PC-3 (cell line): ENCODE measurements around the gene FCN2. TPM values are rescaled to one million over a fixed set of nuclear protein-coding genes. Genes with fewer than 3 reads are reported as not detected.

Experiments used
- ATAC-seq: fragments of 200-7000 bp; cut with Tn5 transposase; 2 replicates; pipeline ENCODE4 v1.9.1; 2020; ENCODE audit warnings: mild to moderate bottlenecking, moderate library complexity
- BruUV-seq: library from RNA; stranded (reverse); fragments of 400-500 nt; replicated peaks from 2 replicates; lab custom pipeline; 2021; lab: Mats Ljungman, UMichigan
- CTCF ChIA-PET: fragments of 300-600 bp; sonication (Branson Sonifier 250); formaldehyde crosslinking; loops from one replicate; lab custom pipeline; 2022; ENCODE audit warnings: antibody characterized with exemption; lab: Charles Lee
- POLR2A ChIA-PET: fragments of 300-600 bp; sonication (Branson Sonifier 250); formaldehyde crosslinking; loops from one replicate; lab custom pipeline; 2022; ENCODE audit warnings: antibody characterized with exemption; ENCODE audit not compliant: unreplicated experiment; lab: Charles Lee
- DNase-seq: peaks from one replicate; pipeline ENCODE4 v3.0.0-alpha.2; 2015
- H2AFZ ChIP-seq: fragments of 300-600 bp; sonication (generic); 2 replicates; pipeline ENCODE4 v1.6.0; 2016; ENCODE audit warnings: antibody characterized with exemption, low read length
- H3F3A ChIP-seq: fragments of 300-600 bp; sonication (generic); one replicate; pipeline ENCODE4 v1.6.0; 2017; ENCODE audit warnings: antibody characterized with exemption, low read length, control low read depth, mild to moderate bottlenecking; ENCODE audit not compliant: unreplicated experiment
- H3K27ac ChIP-seq: fragments of 300-600 bp; sonication (generic); 2 replicates; pipeline ENCODE4 v1.5.1; 2016; ENCODE audit warnings: mild to moderate bottlenecking, low read length
- H3K27me3 ChIP-seq: fragments of 300-600 bp; sonication (generic); 2 replicates; pipeline ENCODE4 v1.6.1; 2016; ENCODE audit warnings: low read length, mixed read lengths
- H3K36me3 ChIP-seq: fragments of 300-600 bp; sonication (generic); 2 replicates; pipeline ENCODE4 v1.6.1; 2016; ENCODE audit warnings: low read depth, mixed run types, low read length, mixed read lengths
- H3K4me1 ChIP-seq: fragments of 300-600 bp; sonication (generic); 2 replicates; pipeline ENCODE4 v1.5.1; 2016; ENCODE audit warnings: low read length; ENCODE audit not compliant: insufficient read depth
- H3K4me2 ChIP-seq: fragments of 300-600 bp; sonication (generic); 2 replicates; pipeline ENCODE4 v1.6.0; 2016; ENCODE audit warnings: low read length
- H3K4me3 ChIP-seq: fragments of 300-600 bp; sonication (generic); 2 replicates; pipeline ENCODE4 v1.5.1; 2016; ENCODE audit warnings: mild to moderate bottlenecking, low read length, mixed read lengths
- H3K79me2 ChIP-seq: fragments of 300-600 bp; sonication (generic); 2 replicates; pipeline ENCODE4 v1.6.1; 2017; ENCODE audit warnings: low read length, mixed read lengths
- H3K9ac ChIP-seq: fragments of 300-600 bp; sonication (generic); 2 replicates; pipeline ENCODE4 v1.6.0; 2016; ENCODE audit warnings: mild to moderate bottlenecking, low read length
- H3K9me2 ChIP-seq: fragments of 300-600 bp; sonication (generic); replicated peaks from 2 replicates; pipeline ENCODE4 v1.6.1; 2016; ENCODE audit warnings: mixed run types, low read length, mixed read lengths
- H3K9me3 ChIP-seq: fragments of 300-600 bp; sonication (generic); 2 replicates; pipeline ENCODE4 v1.6.1; 2016; ENCODE audit warnings: low read length, mixed read lengths
- H4K20me1 ChIP-seq: fragments of 300-600 bp; sonication (generic); 2 replicates; pipeline ENCODE4 v1.6.1; 2016; ENCODE audit warnings: low read length, mixed read lengths
- EZH2 ChIP-seq: fragments of 300-600 bp; sonication (generic); IDR thresholded peaks from one replicate; pipeline ENCODE4 v1.6.1; 2017; ENCODE audit warnings: antibody characterized with exemption, mild to moderate bottlenecking, low read length; ENCODE audit not compliant: unreplicated experiment
- EZH2phosphoT487 ChIP-seq: fragments of 300-600 bp; sonication (generic); IDR thresholded peaks from 2 replicates; pipeline ENCODE4 v1.6.1; 2018; ENCODE audit warnings: mild to moderate bottlenecking, antibody characterized with exemption, low read length, borderline replicate concordance
- intact Hi-C: fragments of 100-400 bp; cut with micrococcal nuclease; formaldehyde crosslinking; loops from 2 replicates; pipeline ENCODE4 v1.9.0; 2023
- total RNA-seq: library from RNA; depleted of rRNA; stranded (reverse); fragments of >200 nt; gene quantifications from 2 replicates; pipeline ENCODE4 v1.2.3, GENCODE V29; 2014
- TF ChIP-seq, protein P1 (sequence below): fragments of 300-600 bp; sonication (generic); conservative IDR thresholded peaks from 2 replicates; pipeline ENCODE4 v1.5.1; 2017; ENCODE audit warnings: antibody characterized with exemption, low read depth, mild to moderate bottlenecking, low read length

Gene FCN2
- total RNA-seq, 1 experiment from 2014 or later, result not detected

DNA sequence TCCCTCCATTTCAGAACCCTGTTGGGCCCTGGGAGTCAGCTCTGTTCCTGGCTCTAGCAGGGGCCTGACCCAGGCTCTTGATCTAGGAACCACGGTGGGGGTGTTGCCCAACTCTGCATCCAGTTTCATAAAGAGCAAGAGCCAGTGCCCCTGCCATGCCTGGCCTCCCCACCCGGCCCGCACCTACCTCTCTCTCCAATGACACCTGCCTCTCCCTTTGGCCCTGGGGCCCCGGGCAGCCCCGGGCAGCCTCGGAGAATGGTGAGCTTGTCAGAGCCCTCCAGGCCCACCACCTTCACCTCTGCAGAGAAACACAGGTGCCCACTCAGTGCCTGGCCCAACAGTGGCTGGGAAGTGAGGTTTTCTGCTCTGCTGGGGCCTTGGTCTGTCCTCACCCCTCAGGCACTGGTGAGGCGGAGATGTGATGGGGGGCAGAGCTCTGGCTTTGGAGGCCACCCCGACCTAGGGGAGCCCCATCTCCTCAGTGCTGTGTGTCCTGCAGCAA is 35.6 kb downstream of the FCN2 start:
- no peak for TF ChIP-seq EZH2
- TF ChIP-seq EZH2phosphoT487, result no peak
- TF ChIP-seq, protein P1, sequence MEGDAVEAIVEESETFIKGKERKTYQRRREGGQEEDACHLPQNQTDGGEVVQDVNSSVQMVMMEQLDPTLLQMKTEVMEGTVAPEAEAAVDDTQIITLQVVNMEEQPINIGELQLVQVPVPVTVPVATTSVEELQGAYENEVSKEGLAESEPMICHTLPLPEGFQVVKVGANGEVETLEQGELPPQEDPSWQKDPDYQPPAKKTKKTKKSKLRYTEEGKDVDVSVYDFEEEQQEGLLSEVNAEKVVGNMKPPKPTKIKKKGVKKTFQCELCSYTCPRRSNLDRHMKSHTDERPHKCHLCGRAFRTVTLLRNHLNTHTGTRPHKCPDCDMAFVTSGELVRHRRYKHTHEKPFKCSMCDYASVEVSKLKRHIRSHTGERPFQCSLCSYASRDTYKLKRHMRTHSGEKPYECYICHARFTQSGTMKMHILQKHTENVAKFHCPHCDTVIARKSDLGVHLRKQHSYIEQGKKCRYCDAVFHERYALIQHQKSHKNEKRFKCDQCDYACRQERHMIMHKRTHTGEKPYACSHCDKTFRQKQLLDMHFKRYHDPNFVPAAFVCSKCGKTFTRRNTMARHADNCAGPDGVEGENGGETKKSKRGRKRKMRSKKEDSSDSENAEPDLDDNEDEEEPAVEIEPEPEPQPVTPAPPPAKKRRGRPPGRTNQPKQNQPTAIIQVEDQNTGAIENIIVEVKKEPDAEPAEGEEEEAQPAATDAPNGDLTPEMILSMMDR, result no peak
- ATAC-seq, result no peak

DNA sequence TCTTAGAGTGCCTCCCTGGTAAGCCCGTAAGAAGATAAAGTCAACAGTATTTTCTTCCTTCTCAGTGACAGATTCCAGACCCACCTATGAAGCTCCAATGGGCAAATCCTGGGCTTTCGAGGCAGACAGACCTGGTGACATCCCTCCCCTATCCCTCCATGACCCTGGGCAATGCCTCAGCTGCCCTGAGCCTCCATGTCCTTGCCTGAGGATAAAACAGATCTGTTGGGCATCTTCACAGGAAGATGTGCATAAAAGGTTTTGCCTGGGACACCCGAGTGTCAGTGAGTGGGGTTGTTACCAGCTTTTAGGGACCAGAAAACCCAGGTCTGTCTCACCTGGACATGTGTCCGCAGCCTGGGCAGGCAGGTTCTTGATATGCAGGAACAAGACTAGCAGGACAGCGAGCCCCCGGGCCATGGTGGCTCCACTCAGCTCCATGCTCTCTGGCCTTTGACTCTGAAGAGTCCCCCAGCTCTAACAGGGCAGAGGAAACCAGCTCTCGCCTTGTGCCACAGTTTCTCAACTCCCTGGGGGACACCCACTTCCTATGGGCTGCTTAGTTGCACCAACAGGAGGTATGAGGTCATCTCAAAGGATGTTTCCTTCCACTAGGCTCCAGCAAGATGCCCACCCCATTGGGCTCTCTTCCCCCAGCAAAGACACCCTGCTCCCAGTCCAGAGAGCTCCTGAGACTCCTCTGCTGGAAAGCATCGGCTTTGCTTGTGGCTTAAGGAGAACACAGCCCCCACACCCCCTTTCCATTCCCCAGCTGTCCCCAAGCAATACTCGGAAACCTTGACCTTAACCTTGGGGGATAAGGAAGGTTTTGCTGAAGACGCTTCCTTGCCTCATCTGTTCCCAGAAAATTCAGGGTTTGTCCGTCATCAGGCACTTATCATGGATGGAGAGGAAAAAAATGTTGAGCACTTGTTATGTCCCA is 37.1 kb downstream of the FCN2 start, which contains the start of gene FCN1:
Gene FCN1 (minus strand): TSS at position 482 of the 943 bp plus-strand sequence. CDS start 41 bp downstream, at position 441.
- no peaks in the 10 kb centered on the region for H3K9me3 ChIP-seq
- H3F3A ChIP-seq, result no peaks in the 10 kb centered on the region
- no peaks in the 10 kb centered on the region for H3K9me2 ChIP-seq
- peaks cover 15% of the 10 kb centered on the region for H3K27me3 ChIP-seq
- H3K4me1 ChIP-seq, result no peaks in the 10 kb centered on the region
- no peak within 1 kb of the TSS for H3K4me3 ChIP-seq
- H3K36me3 ChIP-seq, result no peaks in the 10 kb centered on the region
- no peak within 1 kb of the TSS for H3K9ac ChIP-seq
- BruUV-seq, result no TSS peak
- H3K4me2 ChIP-seq, result no peak within 1 kb of the TSS
- no peak within 1 kb of the TSS for H3K27ac ChIP-seq
- H2AFZ ChIP-seq, result no peak within 1 kb of the TSS
- H3K79me2 ChIP-seq, result no peaks in the 10 kb centered on the region
- intact Hi-C loops, result no loop called here
- ChIA-PET CTCF (no interaction called here), POLR2A (no interaction called here)
- DNase-seq, result no peak
- TF ChIP-seq EZH2, result no peak
- no peaks in the 10 kb centered on the region for H4K20me1 ChIP-seq
- no peak for ATAC-seq

More for the DNA sequence above, 35.6 kb downstream of the FCN2 start:
- no TSS peak for BruUV-seq
- H3K9ac ChIP-seq, result no peak overlapping the region
- H3K27ac ChIP-seq, result no peak overlapping the region
- H3K27me3 ChIP-seq, result peaks cover 15% of the 10 kb centered on the region
- H4K20me1 ChIP-seq, result no peaks in the 10 kb centered on the region
- H3K79me2 ChIP-seq, result no peaks in the 10 kb centered on the region
- POLR2A ChIA-PET, result no interaction called here
- H3K9me3 ChIP-seq, result no peaks in the 10 kb centered on the region
- no peaks in the 10 kb centered on the region for H3K36me3 ChIP-seq
- H3K4me3 ChIP-seq, result no peak overlapping the region
- H3K9me2 ChIP-seq, result no peaks in the 10 kb centered on the region
- CTCF ChIA-PET, result no interaction called here
- intact Hi-C loops, result no loop called here
- H3K4me1 ChIP-seq, result no peaks in the 10 kb centered on the region
- DNase-seq, result no peak
- no peak overlapping the region for H2AFZ ChIP-seq
- H3K4me2 ChIP-seq, result no peak overlapping the region
- no peaks in the 10 kb centered on the region for H3F3A ChIP-seq

DNA sequence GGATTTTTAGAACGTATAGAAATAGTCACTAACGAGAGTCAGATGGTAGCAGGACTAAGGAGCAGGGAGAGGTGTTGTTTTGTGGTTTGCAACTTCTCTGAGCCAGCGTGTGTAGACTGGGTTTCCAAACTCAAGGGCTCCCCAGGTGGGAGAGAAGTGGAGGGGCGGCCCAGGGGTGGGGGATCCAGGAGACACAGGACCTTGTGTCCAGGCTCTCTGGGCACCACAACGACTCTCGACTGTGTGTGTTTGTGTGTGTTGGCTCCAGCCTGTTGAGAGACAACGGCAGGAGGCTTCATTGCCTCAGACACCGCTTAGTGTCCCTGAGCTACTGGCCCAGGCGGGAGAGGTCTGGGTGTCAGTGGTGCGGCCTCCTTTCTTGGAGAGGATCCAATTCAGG is 38.0 kb downstream of the FCN2 start:
- ChIA-PET CTCF (no interaction called here), POLR2A (no interaction called here)
- H3K9ac ChIP-seq, result no peak overlapping the region
- peaks cover 15% of the 10 kb centered on the region for H3K27me3 ChIP-seq
- H3K4me2 ChIP-seq, result no peak overlapping the region
- no peaks in the 10 kb centered on the region for H3K79me2 ChIP-seq
- H3K27ac ChIP-seq, result no peak overlapping the region
- no peaks in the 10 kb centered on the region for H3K9me3 ChIP-seq
- no peaks in the 10 kb centered on the region for H4K20me1 ChIP-seq
- H3K4me3 ChIP-seq, result no peak overlapping the region
- no peak for ATAC-seq
- H3K36me3 ChIP-seq, result no peaks in the 10 kb centered on the region
- intact Hi-C loops, result no loop called here
- no peak for DNase-seq
- H2AFZ ChIP-seq, result no peak overlapping the region
- H3K4me1 ChIP-seq, result no peaks in the 10 kb centered on the region
- no TSS peak for BruUV-seq
- no peaks in the 10 kb centered on the region for H3F3A ChIP-seq
- TF ChIP-seq EZH2, result no peak
- no peak for TF ChIP-seq EZH2phosphoT487
- TF ChIP-seq, protein P1, result no peak
- H3K9me2 ChIP-seq, result no peaks in the 10 kb centered on the region
